SK-N-SH treated with all-trans-retinoic acid at 6 μM for 48 hours (cell line): ENCODE measurements around the gene SLC25A10.

Source experiments
- BACH2 ChIP-seq: fragments of 250-450 bp; sonication (Bioruptor Pico); IDR thresholded peaks from 2 replicates; pipeline ENCODE4 v1.9.0; 2021; ENCODE audit warnings: mild to moderate bottlenecking, borderline replicate concordance
- TF ChIP-seq, protein P1 (sequence below): fragments of 250-450 bp; sonication (Bioruptor Pico); IDR thresholded peaks from 2 replicates; pipeline ENCODE4 v1.5.1; 2021; ENCODE audit warnings: mild to moderate bottlenecking, moderate library complexity
- TF ChIP-seq, protein P2 (sequence below): fragments of 250-450 bp; sonication (Bioruptor Pico); IDR thresholded peaks from 2 replicates; pipeline ENCODE4 v1.8.0; 2020; ENCODE audit warnings: mild to moderate bottlenecking, moderate library complexity, borderline replicate concordance

DNA sequence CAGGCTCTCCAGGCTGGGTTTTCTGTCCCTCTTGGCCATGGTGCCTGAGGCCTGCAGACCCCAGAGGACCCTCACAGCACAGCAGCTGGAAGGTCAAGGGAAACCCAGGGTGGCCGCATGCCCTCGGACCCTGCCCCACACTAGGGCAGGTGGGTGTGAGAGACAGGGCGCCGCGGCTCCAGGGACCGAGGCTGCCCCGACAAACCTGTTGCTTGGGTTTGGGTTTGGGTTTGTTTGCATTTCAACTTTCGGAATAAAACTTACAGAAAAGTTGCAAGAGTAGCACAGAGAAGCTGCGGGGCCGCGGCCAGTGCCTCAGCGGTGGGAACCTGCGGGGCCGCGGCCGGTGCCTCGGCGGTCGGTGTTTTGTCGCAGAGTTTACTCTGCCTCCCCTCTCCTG, 20.5 kb upstream of the SLC25A10 start:
- TF ChIP-seq, protein P1, sequence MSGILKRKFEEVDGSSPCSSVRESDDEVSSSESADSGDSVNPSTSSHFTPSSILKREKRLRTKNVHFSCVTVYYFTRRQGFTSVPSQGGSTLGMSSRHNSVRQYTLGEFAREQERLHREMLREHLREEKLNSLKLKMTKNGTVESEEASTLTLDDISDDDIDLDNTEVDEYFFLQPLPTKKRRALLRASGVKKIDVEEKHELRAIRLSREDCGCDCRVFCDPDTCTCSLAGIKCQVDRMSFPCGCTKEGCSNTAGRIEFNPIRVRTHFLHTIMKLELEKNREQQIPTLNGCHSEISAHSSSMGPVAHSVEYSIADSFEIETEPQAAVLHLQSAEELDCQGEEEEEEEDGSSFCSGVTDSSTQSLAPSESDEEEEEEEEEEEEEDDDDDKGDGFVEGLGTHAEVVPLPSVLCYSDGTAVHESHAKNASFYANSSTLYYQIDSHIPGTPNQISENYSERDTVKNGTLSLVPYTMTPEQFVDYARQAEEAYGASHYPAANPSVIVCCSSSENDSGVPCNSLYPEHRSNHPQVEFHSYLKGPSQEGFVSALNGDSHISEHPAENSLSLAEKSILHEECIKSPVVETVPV (CRISPR knock-in tag): no peak
- TF ChIP-seq BACH2: no peak
- TF ChIP-seq, protein P2, sequence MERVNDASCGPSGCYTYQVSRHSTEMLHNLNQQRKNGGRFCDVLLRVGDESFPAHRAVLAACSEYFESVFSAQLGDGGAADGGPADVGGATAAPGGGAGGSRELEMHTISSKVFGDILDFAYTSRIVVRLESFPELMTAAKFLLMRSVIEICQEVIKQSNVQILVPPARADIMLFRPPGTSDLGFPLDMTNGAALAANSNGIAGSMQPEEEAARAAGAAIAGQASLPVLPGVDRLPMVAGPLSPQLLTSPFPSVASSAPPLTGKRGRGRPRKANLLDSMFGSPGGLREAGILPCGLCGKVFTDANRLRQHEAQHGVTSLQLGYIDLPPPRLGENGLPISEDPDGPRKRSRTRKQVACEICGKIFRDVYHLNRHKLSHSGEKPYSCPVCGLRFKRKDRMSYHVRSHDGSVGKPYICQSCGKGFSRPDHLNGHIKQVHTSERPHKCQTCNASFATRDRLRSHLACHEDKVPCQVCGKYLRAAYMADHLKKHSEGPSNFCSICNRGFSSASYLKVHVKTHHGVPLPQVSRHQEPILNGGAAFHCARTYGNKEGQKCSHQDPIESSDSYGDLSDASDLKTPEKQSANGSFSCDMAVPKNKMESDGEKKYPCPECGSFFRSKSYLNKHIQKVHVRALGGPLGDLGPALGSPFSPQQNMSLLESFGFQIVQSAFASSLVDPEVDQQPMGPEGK (CRISPR knock-in tag): no peak
